Thyroid gland (tissue), 4 donors: ENCODE data around the gene GTPBP1.

Experiments used
- CTCF ChIP-seq, 6 experiments: fragments of 200-600 bp in 3 of 6; fragments of 450-650 bp in 3 of 6; sonication (generic) in 3 of 6; IDR thresholded peaks; one replicate each; pipeline ENCODE4 v1.5.1; 2016 to 2019; ENCODE audit warnings: antibody characterized with exemption in 6 of 6, mild to moderate bottlenecking in 2 of 6, inconsistent platforms in 1 of 6, moderate library complexity in 1 of 6
- POLR2A ChIP-seq, 2 donors: fragments of 450-650 bp; IDR thresholded peaks; one replicate each; pipeline ENCODE4 v1.6.1; 2017; ENCODE audit warnings: antibody characterized with exemption in 2 of 2, mild to moderate bottlenecking in 2 of 2, moderate library complexity in 1 of 2

- TF ChIP-seq CTCF (IDR thresholded peaks at IDR 0.05): no peak
- no peak for TF ChIP-seq POLR2A (IDR thresholded peaks at IDR 0.05)
These were observed 42.9 kb downstream of the GTPBP1 start for GRCh38 chr22:38748487-38749136.
